GM10266 (cell line): Measurements from ENCODE around the gene TM7SF2.

Experiments used
- DNase-seq: peaks from one replicate; pipeline ENCODE4 v3.0.0; 2012; ENCODE audit errors: extremely low spot score
- CTCF ChIP-seq: IDR thresholded peaks from 2 replicates; pipeline ENCODE4 v1.5.1; 2012; ENCODE audit warnings: mild to moderate bottlenecking, low read depth; ENCODE audit not compliant: control insufficient read depth, insufficient read depth; ENCODE audit errors: missing control alignments

The TM7SF2 gene

GRCh38 chr11:65126624-65127274, 15.1 kb downstream of the TM7SF2 start:
- DNase-seq = no peak
- no peak for TF ChIP-seq CTCF

- no peak for DNase-seq
- TF ChIP-seq CTCF = no peak
Measured at GRCh38 chr11:65127473-65128181, 16.0 kb downstream of the TM7SF2 start.

- no peak for DNase-seq
- TF ChIP-seq CTCF = no peak
Measured at GRCh38 chr11:65128182-65129145, 16.8 kb downstream of the TM7SF2 start.

GRCh38 chr11:65129649-65130441, 18.2 kb downstream of the TM7SF2 start:
- no peak for DNase-seq
- no peak for TF ChIP-seq CTCF

- no peak for TF ChIP-seq CTCF
- DNase-seq = no peak
Measured at GRCh38 chr11:65130631-65131416, 19.2 kb downstream of the TM7SF2 start.

DNA sequence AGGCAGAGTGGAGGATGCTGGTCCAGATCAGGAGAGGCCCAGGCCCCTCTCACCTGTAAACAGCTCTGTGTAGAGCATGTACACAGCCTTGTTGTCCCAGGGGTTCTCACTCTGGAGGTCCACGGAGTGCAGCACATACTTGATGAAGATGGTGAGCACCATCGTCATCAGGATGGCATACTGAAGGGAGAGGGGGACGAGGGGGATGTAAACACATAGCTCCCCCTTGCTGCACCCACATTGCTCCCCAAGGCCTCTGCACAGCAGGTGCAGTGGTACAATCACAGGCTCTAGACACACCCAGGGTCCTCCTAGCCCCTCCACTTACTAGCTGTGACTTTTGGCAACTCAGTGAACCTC, 19.7 kb downstream of the TM7SF2 start:
- no peak for DNase-seq
- TF ChIP-seq CTCF = no peak
